GM12891 (cell line): ENCODE measurements around the gene ZNF678.

Experiments
- PAX5 ChIP-seq: IDR thresholded peaks from 2 replicates; pipeline ENCODE4 v1.6.1; 2011; ENCODE audit warnings: low read length, moderate library complexity, mild to moderate bottlenecking; ENCODE audit not compliant: insufficient read depth, severe bottlenecking
- POLR2A ChIP-seq: IDR thresholded peaks from 2 replicates; pipeline ENCODE4 v1.6.1; 2011; ENCODE audit warnings: low read depth, low read length, control low read depth
- POLR2AphosphoS5 ChIP-seq: IDR thresholded peaks from 2 replicates; pipeline ENCODE4 v1.6.1; 2011; ENCODE audit warnings: low read depth, low read length, control low read depth
- SPI1 ChIP-seq: IDR thresholded peaks from 2 replicates; pipeline ENCODE4 v1.6.1; 2011; ENCODE audit warnings: low read depth, low read length, control low read depth
- TAF1 ChIP-seq: IDR thresholded peaks from 2 replicates; pipeline ENCODE4 v1.6.1; 2011; ENCODE audit warnings: low read depth, low read length, control low read depth

GRCh38 chr1:227621211-227621610 lies 57.9 kb downstream of the ZNF678 start:
- TF ChIP-seq POLR2AphosphoS5 = no peak
- TF ChIP-seq SPI1 = no peak
- TF ChIP-seq POLR2A = no peak
- TF ChIP-seq TAF1 = no peak
- no peak for TF ChIP-seq PAX5
